Peyer's patch (tissue), 4 donors: ENCODE measurements around the gene NSFL1C. TPM values are rescaled to one million over a fixed set of nuclear protein-coding genes. Genes with fewer than 3 reads are reported as not detected.

Experiments used
- DNase-seq, 3 donors: peaks; one replicate each; pipeline ENCODE4 v3.0.0-alpha.2; 2017 to 2019
- H3K27ac ChIP-seq, 4 donors: fragments of 200-600 bp; sonication (generic); one replicate each; pipeline ENCODE4 v1.5.1; 2016 to 2019
- H3K27me3 ChIP-seq, 2 donors: fragments of 200-600 bp; sonication (generic); one replicate each; pipeline ENCODE4 v1.5.1; 2019
- H3K36me3 ChIP-seq, 3 donors: fragments of 200-600 bp; sonication (generic); one replicate each; pipeline ENCODE4 v1.5.1; 2016 to 2019
- H3K4me1 ChIP-seq, 4 donors: fragments of 200-600 bp; sonication (generic); one replicate each; pipeline ENCODE4 v1.5.1; 2016 to 2019
- H3K4me3 ChIP-seq, 4 donors: fragments of 200-600 bp; sonication (generic); 1 replicate in 3 of 4; 2 replicates in 1 of 4; pipeline ENCODE4 v1.5.1; 2016 to 2019; ENCODE audit warnings: mild to moderate bottlenecking in 1 of 4
- H3K9me3 ChIP-seq, 4 donors: fragments of 200-600 bp; sonication (generic); one replicate each; pipeline ENCODE4 v1.5.1; 2016 to 2019; ENCODE audit warnings: mild to moderate bottlenecking in 1 of 4
- CTCF ChIP-seq, 6 experiments: fragments of 450-650 bp in 4 of 6; fragments of 200-600 bp in 2 of 6; sonication (generic) in 1 of 6; IDR thresholded peaks; one replicate each; pipeline ENCODE4 v1.5.1; 2017 to 2019; ENCODE audit warnings: antibody characterized with exemption in 6 of 6, mild to moderate bottlenecking in 3 of 6, moderate library complexity in 1 of 6
- POLR2A ChIP-seq, 2 donors: fragments of 450-650 bp; IDR thresholded peaks; one replicate each; pipeline ENCODE4 v1.5.1; 2017; ENCODE audit warnings: antibody characterized with exemption in 2 of 2, mild to moderate bottlenecking in 2 of 2, moderate library complexity in 2 of 2
- total RNA-seq, 4 donors: library from RNA; depleted of rRNA; stranded (reverse); fragments of >200 nt; gene quantifications; one replicate each; pipeline ENCODE4 v1.1.0, GENCODE V29; 2016

The NSFL1C gene
- total RNA-seq, 4 donors from 2014 or later, result 49.9 to 82.5 (median 59.8) TPM

GRCh38 chr20:1422753-1423152 lies 43.9 kb downstream of the NSFL1C start:
- no peaks in the 10 kb centered on the region for H3K27me3 ChIP-seq
- no peaks in the 10 kb centered on the region for H3K4me1 ChIP-seq
- no peak overlapping the region for H3K4me3 ChIP-seq
- H3K36me3 ChIP-seq, result no peaks in the 10 kb centered on the region
- DNase-seq, result no peak
- H3K27ac ChIP-seq, result no peak overlapping the region
- no peak for TF ChIP-seq POLR2A (IDR thresholded peaks at IDR 0.05)
- TF ChIP-seq CTCF (IDR thresholded peaks at IDR 0.05), result no peak
- peaks cover 0 to 7% (median 0%) of the 10 kb centered on the region in 4 donors for H3K9me3 ChIP-seq

GRCh38 chr20:1420066-1420465 lies 46.6 kb downstream of the NSFL1C start:
- Histone ChIP-seq H3K27me3 (no peaks in the 10 kb centered on the region), H3K4me1 (peaks cover 0 to 5% (median 0%) of the 10 kb centered on the region in 4 donors), H3K9me3 (peaks cover 0 to 7% (median 0%) of the 10 kb centered on the region in 4 donors), H3K4me3 (no peak overlapping the region), H3K27ac (no peak overlapping the region), H3K36me3 (no peaks in the 10 kb centered on the region)
- no peak for DNase-seq
- TF ChIP-seq CTCF (IDR thresholded peaks at IDR 0.05) (no peak), POLR2A (IDR thresholded peaks at IDR 0.05) (no peak)

- Histone ChIP-seq H3K27ac (no peak overlapping the region), H3K4me1 (peaks cover 0 to 5% (median 0%) of the 10 kb centered on the region in 4 donors), H3K4me3 (no peak overlapping the region), H3K9me3 (peaks cover 0 to 7% (median 0%) of the 10 kb centered on the region in 4 donors), H3K36me3 (no peaks in the 10 kb centered on the region), H3K27me3 (no peaks in the 10 kb centered on the region)
- DNase-seq, result no peak
- no peak for TF ChIP-seq CTCF (IDR thresholded peaks at IDR 0.05)
- TF ChIP-seq POLR2A (IDR thresholded peaks at IDR 0.05), result no peak
Measured at GRCh38 chr20:1418350-1418749, 48.3 kb downstream of the NSFL1C start.

- H3K4me3 ChIP-seq, result no peak overlapping the region
- peaks cover 0 to 5% (median 0%) of the 10 kb centered on the region in 4 donors for H3K4me1 ChIP-seq
- peaks cover 0 to 7% (median 0%) of the 10 kb centered on the region in 4 donors for H3K9me3 ChIP-seq
- TF ChIP-seq CTCF (IDR thresholded peaks at IDR 0.05) (no peak), POLR2A (IDR thresholded peaks at IDR 0.05) (no peak)
- DNase-seq, result no peak
- H3K27me3 ChIP-seq, result no peaks in the 10 kb centered on the region
- H3K36me3 ChIP-seq, result no peaks in the 10 kb centered on the region
- no peak overlapping the region for H3K27ac ChIP-seq
Measured at GRCh38 chr20:1417790-1418189, 48.9 kb downstream of the NSFL1C start.

GRCh38 chr20:1417273-1417672 lies 49.4 kb downstream of the NSFL1C start:
- TF ChIP-seq CTCF (IDR thresholded peaks at IDR 0.05), result no peak
- no peak for TF ChIP-seq POLR2A (IDR thresholded peaks at IDR 0.05)
- H3K27me3 ChIP-seq, result no peaks in the 10 kb centered on the region

More at GRCh38 chr20:1417273-1417672, 49.4 kb downstream of the NSFL1C start:
- Histone ChIP-seq H3K4me3 (no peak overlapping the region), H3K9me3 (peaks cover 0 to 7% (median 0%) of the 10 kb centered on the region in 4 donors), H3K36me3 (no peaks in the 10 kb centered on the region), H3K27ac (no peak overlapping the region), H3K4me1 (peaks cover 0 to 5% (median 0%) of the 10 kb centered on the region in 4 donors)
- DNase-seq, result no peak
